Lung microvascular endothelial cell (primary cell): ENCODE measurements around the gene GPC6. TPM values are rescaled to one million over a fixed set of nuclear protein-coding genes. Genes with fewer than 3 reads are reported as not detected.

Experiments used
- DNase-seq, 2 donors: peaks; one replicate each; pipeline versions ENCODE4 v3.0.0 to v3.0.0-alpha.2; 2010; ENCODE audit warnings: low read depth in 2 of 2
- total RNA-seq: library from RNA; depleted of rRNA; stranded (reverse); fragments of >200 nt; gene quantifications from 2 replicates; pipeline ENCODE4 v1.2.1, GENCODE V29; 2014

GPC6 gene
- total RNA-seq, 1 donor from 2014 or later, result under 0.01 TPM

- DNase-seq, result no peak
Measured at GRCh38 chr13:93771782-93772181, 545.2 kb downstream of the GPC6 start.

GRCh38 chr13:93774506-93774905 lies 547.9 kb downstream of the GPC6 start:
- DNase-seq, result no peak

- DNase-seq, result no peak
Measured at GRCh38 chr13:93775027-93775426, 548.4 kb downstream of the GPC6 start.

- no peak for DNase-seq
Measured at GRCh38 chr13:93775507-93776108, 549.0 kb downstream of the GPC6 start.

- DNase-seq, result no peak
Measured at GRCh38 chr13:93776936-93777335, 550.3 kb downstream of the GPC6 start.

- no peak for DNase-seq
Measured at GRCh38 chr13:93777504-93777903, 550.9 kb downstream of the GPC6 start.

- DNase-seq, result no peak
Measured at GRCh38 chr13:93778548-93778947, 551.9 kb downstream of the GPC6 start.

- DNase-seq, result no peak
Measured at GRCh38 chr13:93784191-93784590, 557.6 kb downstream of the GPC6 start.

- DNase-seq, result peak in 1 of 2 donors; percentile 1
Measured at GRCh38 chr13:93786846-93787489, 560.4 kb downstream of the GPC6 start.

- no peak for DNase-seq
Measured at GRCh38 chr13:93788456-93788855, 561.8 kb downstream of the GPC6 start.

GRCh38 chr13:93789058-93789457 lies 562.5 kb downstream of the GPC6 start:
- no peak for DNase-seq

- DNase-seq, result no peak
Measured at GRCh38 chr13:93794197-93794885, 567.7 kb downstream of the GPC6 start.

- no peak for DNase-seq
Measured at GRCh38 chr13:93797463-93797862, 570.9 kb downstream of the GPC6 start.

- DNase-seq, result no peak
Measured at GRCh38 chr13:93800342-93800741, 573.7 kb downstream of the GPC6 start.

- no peak for DNase-seq
Measured at GRCh38 chr13:93805736-93806135, 579.1 kb downstream of the GPC6 start.

GRCh38 chr13:93806861-93807260 lies 580.3 kb downstream of the GPC6 start:
- DNase-seq, result no peak

GRCh38 chr13:93810264-93810663 lies 583.7 kb downstream of the GPC6 start:
- no peak for DNase-seq

- no peak for DNase-seq
Measured at GRCh38 chr13:93811071-93811737, 584.6 kb downstream of the GPC6 start.

- DNase-seq, result no peak
Measured at GRCh38 chr13:93811738-93812112, 585.1 kb downstream of the GPC6 start.

- no peak for DNase-seq
Measured at GRCh38 chr13:93814658-93815057, 588.1 kb downstream of the GPC6 start.

GRCh38 chr13:93818345-93818744 lies 591.7 kb downstream of the GPC6 start:
- DNase-seq, result no peak

- DNase-seq, result no peak
Measured at GRCh38 chr13:93819331-93819890, 592.8 kb downstream of the GPC6 start.
